Activated CD4-positive, alpha-beta T cell treated with anti-CD3 and anti-CD28 coated beads, Interleukin-2, Interleukin-6, amounts not matched to agents 100 ng/mL and 50 ng/mL, durations not matched to agents 16 hours and 8 hours (primary cell): ENCODE results near the gene SEC16A.

Source experiments
- DNase-seq: peaks from one replicate; pipeline ENCODE4 v3.0.0-alpha.2; 2020

SEC16A gene

DNA sequence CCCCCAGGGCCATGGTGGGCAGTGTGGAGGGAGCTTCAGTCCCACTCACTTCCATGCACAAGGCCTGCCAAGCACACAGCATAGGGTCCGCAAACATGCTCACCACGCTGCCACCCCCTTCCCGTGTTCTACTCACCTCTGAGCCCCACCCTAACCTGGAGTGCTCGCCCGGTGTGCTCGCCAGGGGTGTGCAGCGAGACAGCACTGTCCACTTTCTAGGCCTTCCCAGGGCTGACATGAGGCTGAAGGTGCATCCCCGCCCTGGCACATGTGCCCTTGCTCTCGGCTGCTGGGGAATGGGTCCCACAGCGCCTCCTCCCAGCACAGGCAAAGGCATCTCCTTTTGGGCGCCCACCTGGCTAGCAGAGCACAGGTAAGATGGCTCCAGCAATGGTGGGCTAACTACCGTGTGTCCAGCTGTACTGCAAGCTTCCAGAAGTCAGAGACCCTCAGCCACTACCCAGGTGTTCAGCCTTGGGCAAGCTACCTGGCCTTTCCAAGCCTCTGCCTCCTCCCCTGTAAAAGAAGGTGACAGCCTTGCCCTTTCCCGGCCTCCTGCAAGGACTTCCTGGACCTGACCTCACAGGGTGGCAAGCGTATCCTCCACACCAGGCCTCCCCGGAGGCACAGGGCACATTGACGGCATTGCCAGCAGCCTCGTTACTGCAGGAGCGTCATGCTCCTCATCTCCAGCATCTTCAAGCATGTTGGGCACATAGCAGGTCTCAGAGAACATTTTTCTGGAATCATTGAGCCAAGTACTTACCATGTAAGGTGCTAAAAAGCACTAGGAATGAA lies 4.2 kb upstream of the SEC16A start:
- DNase-seq, result no peak

GRCh38 chr9:136486131-136486530 lies 3.3 kb upstream of the SEC16A start:
- DNase-seq, result no peak

- DNase-seq, result peak; percentile 86
Observed at GRCh38 chr9:136485049-136486045, 2.5 kb upstream of the SEC16A start.

DNA sequence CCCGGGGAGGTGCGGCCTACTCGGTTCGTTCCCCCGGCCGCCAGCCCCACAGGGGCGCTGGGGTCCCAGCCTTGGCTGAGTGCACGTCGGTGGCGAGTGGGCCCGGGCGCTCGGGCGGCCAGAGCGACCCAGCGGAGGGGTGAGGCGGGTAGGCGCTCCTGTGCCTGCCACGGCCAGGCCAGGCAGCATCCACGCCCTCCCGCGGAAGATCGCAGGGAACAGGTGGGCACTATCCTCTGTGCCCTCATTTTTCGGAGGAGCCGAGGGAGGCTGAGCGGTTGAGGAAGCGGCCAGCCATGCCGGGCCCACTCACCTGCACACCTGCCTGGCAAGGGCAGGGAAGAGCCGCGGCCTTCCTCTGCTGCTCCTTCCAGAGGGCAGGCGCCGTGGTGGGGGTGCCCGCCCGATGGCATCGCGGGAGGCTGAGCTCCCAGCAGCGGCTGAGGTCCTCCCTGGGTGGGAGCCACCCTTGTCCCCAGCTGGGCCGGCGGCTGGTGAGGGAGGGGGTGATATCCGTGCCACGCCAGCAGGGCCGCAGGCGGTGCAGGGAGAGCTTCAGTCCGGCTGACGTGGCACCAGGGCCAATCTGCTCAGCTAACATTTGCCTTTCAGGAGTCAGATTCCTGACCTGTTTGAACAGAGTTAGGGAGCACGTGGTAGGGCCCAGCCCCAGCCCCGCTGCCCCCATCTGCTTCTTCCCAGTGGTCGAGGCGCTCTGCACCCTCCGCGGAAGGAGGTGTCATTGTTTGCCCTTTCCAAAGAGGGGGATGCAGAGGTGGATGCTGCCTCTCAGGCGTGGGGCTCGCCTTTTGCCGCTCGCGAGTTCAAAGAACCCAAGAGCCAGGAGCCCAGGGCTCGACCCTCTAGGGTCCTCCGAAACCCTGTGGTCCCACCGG lies 1.6 kb upstream of the SEC16A start:
- no peak for DNase-seq

DNA sequence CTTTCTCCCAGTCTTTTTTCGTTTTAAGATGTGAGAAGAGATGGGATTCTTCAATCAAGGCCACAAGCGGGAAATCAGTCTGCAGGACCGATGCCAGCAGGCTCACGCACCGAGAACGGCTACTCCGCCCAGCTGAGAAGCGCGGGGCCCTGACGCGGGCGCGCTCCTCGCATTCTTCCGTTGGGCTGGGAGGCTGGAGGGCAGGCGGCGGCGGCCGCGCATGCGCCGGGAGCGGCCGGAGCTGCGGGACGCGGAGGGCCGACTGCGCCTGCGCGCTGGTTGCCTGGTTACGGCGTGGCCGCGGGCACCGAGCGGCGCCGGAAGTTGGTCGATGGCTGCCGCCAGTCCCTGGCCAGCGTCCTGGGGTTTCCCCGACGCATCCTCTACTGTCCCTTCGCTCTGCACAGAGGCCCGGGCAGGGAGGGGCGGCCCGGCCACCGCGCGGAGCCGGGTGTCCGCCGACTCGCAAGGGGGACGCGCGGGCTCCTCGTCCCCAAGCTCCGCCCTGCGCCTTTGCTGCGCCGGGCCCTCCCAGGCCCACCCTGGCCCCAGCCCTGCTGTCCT lies 831 bp upstream of the SEC16A start:
- peak; percentile 97 for DNase-seq

GRCh38 chr9:136482046-136482792 lies 621 bp downstream of the SEC16A start:
- DNase-seq, result peak; percentile 43

DNA sequence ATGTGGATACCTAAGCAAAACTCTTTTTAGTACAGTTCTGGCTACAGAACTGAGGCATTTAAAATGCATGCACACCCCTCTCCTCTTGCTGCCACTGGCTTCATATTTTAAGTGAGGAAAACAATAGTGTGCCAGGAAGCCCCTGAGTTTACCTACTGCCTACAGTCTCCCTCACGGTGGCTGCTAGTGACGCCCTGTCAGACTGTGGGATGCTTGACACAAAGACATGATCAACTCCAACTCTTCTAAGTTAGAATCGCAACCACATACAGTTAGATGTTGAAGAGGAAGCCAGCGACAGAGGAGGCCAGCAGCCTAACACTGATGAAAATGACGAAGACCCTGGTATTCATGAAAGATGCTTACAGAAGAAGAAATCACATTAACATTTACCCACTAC lies 1.3 kb downstream of the SEC16A start:
- DNase-seq, result no peak

GRCh38 chr9:136476369-136477150 lies 6.3 kb downstream of the SEC16A start:
- DNase-seq, result no peak

- no peak for DNase-seq
Observed at GRCh38 chr9:136474974-136475865, 7.6 kb downstream of the SEC16A start.

DNA sequence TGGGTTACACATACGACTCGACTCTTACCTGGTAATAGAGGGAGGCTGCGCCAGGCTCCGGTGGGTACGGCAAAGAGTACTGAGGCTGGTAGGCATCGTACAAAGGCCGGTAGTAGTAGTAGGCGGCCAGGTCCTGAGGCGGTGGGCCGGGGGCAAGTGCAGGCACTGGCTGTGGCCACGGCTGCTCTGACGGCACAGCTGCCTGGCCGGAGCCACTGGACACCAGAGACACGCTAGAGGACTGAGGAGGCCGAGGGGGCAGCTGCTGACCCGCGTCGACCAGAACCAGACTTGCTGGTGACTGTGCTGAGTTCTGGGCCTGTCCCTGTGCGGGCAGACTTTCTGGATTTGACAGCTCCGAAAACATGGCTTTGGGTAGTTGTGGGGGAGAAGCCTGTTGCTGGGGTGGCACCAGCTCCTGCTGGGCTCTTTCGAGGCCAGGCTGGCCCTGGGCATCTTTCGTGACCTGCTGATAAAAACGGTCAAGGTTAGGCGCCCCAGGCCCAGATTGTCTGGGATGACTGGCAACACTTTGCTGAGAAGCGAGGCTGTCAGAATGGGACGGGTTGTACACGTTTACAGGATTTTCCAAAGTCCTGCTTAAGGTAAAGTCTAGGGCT lies 8.7 kb downstream of the SEC16A start:
- DNase-seq, result no peak

DNA sequence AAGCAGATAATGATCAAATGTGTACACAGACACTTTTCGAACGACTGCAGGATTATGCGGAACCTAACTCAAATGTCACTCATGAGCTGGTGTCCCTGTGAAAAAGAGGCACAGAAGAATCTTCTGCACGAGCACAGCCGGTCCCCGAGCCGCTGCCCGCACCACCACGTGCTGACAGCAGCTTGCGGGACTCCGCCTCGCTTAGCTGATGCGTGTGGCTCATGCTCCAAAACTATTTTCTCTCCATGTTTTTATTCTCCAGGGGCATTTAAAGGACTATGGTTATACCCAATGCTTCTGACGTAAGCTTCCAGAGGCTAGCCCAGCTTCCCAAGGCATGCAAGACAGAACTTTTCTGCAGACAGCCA lies 9.5 kb downstream of the SEC16A start:
- DNase-seq, result no peak

DNA sequence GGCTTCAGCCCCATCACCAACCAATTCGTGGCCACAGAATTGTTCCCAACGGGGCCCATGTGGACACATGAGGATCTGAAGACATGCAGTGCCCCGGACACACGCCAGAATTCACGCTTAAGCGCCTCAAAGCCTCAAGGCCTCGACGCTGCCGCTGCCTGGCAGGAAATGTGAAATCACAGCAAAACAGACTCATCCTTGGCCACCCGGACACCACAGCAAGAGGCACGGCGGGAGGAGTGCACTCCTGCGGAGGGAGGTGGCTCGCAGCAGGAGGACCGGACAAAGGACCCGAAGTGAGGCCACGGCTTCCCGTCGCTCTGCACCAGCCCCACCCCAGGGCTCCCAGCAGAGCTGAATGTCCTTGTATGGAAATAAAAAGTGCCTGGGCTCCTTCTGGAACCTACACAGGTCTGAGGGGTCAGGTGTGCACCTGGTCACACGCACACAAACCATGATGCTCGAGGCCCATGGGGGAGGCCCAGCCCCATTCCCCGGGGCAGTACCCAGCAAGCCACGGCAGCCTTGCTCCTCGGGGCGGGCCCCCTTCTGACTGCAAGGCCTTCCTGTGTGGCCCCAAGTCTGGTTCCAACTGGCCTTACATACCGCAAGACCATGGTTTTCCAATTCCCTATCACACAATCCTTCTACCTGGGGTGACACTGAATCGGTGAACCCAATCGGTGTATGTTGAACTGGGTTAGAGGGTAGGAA lies 10.0 kb downstream of the SEC16A start:
- DNase-seq, result no peak

GRCh38 chr9:136471802-136472487 lies 10.9 kb downstream of the SEC16A start:
- DNase-seq, result no peak

DNA sequence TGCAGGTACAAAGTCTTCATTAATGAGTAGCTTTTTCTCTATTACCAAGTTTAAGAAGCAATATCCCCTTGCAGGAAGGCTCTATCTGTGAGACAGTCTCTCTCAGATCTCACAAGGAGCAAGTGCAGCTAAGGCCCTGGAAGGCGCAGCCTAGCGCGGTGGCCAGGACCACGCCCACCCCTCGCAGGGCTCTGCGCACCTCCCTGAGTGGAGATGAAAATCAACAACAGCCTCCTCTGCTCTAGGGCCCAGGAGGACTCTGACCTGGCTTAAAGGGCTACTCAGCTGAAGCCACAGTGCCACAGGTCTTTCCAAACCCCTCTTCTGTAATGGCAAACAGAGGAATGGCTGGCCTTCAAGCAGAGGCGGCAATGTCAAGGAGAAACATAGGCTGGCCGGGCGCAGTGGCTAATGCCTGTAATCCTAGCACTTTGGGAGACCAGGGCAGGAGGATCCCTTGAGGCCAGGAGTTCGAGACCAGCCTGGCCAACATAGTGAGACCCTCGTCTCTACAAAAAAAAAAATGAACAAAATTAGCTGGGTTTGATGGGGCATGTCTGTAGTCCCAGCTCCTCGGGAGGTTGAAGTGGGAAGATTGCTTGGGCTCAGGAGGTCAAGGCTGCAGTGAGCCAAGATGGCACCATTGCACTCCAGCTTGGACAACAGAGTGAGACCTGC lies 11.9 kb downstream of the SEC16A start:
- no peak for DNase-seq

GRCh38 chr9:136470356-136470755 lies 12.5 kb downstream of the SEC16A start:
- DNase-seq, result no peak

GRCh38 chr9:136467766-136468165 lies 15.1 kb downstream of the SEC16A start:
- DNase-seq, result no peak

DNA sequence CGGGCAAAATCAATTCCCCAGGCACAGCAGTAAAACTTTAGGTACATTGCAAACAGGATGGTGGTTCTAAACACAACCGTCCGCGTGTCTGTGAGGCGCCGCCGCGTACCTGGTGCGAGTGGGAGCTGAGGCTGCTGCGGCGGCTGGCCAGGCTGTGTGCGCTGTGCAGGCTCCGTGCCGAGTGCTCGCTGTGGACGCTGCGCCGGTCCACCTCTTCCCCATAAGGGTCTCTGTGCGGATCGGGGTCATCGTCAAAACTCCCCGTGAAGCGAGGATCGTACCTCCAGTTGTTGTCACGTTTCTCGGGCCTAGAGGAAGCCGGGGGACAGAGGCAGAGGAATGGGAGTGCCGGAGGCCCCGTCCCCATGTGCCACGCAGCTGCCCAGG lies 16.7 kb downstream of the SEC16A start:
- no peak for DNase-seq
